ENCODE data around the gene ZIC1.

The ZIC1 gene

GRCh38 chr3:147422601-147423536 is 13.7 kb downstream of the ZIC1 start:
- DNase-seq (ENCODE audit: low spot score): no peak

DNA sequence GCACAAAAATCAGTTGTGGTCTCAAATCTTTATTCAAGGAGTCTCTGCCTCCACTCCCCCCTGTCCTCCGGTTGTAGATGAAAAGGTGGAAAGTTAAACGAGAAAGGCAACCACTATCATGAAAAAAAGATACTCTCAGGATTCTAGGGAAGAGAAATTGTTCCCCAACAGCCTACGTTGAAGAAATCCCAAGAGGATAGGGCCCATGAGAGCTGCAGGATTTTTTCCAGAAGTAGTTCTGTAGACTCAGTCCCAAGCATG is 14.3 kb downstream of the ZIC1 start:
- DNase-seq (ENCODE audit: low spot score): no peak

GRCh38 chr3:147423798-147424580 is 14.8 kb downstream of the ZIC1 start:
- DNase-seq (ENCODE audit: low spot score): no peak

- DNase-seq (ENCODE audit: low spot score): no peak
Observed at GRCh38 chr3:147424581-147425387, 15.6 kb downstream of the ZIC1 start.

DNA sequence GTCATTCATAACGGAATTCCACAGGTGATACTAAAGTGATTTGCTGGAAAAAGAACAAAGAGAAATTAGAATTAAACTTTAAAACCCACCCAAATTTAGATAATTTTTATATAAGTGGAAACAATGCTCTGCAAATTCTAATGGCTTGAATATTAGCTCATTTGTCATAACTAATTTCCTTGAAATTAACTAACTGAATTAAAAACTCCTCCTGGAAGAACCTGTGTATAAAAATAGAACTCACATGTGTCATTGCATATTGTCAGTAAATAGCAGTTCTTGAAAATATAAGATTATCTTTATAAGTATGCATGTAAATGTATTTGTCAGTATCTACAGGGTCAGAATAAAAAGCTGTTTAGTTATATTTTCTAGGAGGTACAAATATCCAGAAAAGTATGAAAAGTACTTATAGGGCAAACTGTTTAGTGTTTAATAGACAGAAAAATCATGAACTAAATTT is 16.3 kb downstream of the ZIC1 start:
- DNase-seq (ENCODE audit: low spot score): no peak

- no peak for DNase-seq (ENCODE audit: low spot score)
Observed at GRCh38 chr3:147426931-147427330, 17.8 kb downstream of the ZIC1 start.

DNA sequence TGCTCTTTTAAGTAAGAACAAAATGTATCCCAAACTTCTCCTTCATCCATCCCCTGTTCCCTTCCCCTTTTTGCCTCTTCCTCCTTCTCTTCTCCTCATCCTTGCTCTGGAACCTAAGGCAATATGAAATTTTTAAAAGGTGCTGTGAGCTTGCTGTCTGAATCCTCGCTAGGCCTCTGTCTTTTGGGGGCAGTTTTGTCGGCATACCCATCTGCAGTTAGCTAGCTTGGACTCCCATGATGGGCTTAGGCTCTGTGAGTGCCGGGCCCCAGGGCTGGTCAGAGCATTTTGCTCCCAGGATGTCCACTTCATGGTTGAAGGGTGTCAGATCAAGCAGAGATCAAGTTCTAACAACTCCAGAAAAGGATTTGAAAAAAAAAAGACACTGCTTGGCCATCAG is 18.6 kb downstream of the ZIC1 start:
- no peak for DNase-seq (ENCODE audit: low spot score)

GRCh38 chr3:147428326-147428725 is 19.2 kb downstream of the ZIC1 start:
- DNase-seq (ENCODE audit: low spot score): no peak

DNA sequence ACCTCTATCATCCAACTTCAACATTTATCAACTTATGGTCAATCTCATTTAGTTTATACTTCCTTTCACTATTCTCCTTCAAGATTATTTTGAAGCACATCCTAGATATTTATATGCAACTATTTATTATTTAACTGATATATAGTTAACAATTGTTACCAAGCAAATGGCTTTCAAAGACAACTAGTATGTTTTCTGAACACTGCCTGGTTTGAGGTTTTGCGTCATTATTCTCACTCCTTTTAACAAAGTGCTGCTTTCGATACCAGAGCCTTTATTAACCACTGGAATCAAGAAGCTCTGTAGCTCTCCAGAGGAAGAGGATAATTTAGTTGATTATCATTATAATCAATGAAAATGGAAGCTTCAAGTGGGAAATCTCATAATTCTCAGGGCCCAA is 19.6 kb downstream of the ZIC1 start:
- no peak for DNase-seq (ENCODE audit: low spot score)

GRCh38 chr3:147431751-147432150 is 22.6 kb downstream of the ZIC1 start:
- no peak for DNase-seq (ENCODE audit: low spot score)

DNA sequence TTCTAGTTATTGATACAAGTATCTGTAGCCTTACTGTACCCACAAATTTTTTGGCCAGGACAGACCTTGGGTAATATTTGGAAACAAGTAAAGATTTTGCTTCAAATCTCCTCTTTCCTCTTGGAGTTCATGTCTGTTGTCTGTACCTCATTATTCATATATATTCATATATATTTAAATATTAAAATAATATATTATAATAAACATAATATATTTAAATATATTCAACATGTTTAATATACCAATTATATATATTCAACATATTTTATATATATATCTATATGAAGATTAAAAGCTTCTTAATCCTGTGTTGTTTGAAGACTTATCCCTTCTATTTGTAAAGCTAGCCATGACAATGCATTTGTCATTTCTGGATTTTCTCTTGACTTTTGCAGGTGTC is 38.1 kb downstream of the ZIC1 start:
- DNase-seq (ENCODE audit: low spot score): no peak

DNA sequence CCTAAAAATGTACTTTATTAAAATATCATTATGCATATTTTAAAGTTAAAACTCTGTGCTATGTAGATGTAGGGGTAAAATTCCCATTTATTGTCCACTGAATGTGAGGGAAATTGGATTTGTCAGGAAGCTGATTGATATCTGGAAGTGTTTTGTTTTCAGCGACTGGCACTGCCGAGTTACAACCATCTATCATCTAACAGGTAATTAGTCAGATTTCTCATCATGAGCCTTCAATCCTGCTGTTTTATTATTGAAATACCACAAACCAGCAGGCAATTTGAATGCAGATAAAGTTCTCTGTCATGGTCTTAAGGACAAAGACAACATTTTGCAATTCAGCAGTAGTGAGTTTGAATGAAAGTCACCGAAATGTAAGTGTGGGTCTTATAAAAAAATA is 40.5 kb downstream of the ZIC1 start:
- no peak for DNase-seq (ENCODE audit: low spot score)

GRCh38 chr3:147458995-147459704 is 50.0 kb downstream of the ZIC1 start:
- DNase-seq (ENCODE audit: low spot score): no peak

DNA sequence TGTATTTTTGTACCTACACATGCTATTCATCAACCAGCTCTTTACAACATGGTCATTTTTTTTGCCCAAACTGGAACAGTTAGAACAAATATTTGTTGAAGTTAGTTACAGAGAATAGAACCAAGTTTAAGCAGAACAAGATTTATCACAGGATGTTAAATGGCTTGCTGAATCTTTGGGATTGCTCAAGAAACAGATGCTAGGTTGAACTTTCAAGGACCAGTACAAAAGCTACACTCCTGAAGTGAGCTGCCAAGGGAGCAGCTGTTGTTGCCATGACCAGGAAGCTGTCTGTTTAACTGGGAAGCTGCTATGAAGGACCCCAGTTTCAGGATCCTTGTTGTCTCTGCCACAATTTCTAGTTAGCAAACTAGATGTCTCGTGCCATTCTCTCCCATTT is 53.7 kb downstream of the ZIC1 start:
- DNase-seq (ENCODE audit: low spot score): no peak

Measured in germinal center (tissue), 1 donor.